Measurements from ENCODE around the gene FZD4.
"Not testable (repeated sequence)": the region's sequence is repeated elsewhere in the genome, so short reads cannot be mapped to it uniquely, and the experiment has no call there.

FZD4 gene

DNA sequence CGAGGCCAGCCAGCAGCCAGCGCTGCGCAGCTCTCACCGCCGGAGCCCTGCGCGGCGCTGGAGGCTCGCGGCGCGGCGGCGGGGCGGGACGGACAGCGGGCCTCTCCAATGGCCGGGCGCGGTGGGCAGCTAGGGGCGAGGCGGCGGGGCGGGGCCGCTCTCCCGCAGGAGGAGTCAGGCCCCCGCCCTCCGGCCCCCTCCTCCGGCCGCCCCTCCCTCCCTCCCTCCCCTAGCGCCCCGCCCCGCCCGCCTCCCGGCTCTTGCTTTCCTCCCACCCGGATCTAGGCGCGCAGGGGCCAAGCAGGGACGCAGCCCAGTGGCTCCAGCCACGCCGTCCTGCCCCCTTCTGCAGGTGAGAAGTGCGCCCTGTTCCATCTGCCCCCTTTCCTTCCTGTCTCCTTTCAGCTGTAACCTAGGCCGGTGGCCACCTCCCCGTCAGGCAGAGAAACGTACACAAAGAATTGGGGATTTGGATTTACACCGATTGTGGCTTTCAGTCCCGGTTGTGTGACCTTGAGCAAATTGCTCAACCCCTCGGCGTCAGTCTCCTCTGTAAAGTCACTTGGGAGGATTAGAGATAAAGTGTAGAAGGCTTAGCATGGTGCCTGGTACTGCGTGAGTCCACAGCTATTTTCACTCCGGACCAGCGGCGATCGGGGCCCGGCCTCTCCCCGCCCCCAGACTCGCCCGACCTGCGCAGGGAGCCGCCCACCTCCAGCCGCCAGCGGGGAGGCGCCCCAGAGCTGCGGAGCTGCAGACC is at the start of gene FZD4:
Gene FZD4 (minus strand): TSS at position 35 of the 760 bp plus-strand sequence. CDS start 310 bp downstream, outside the sequence.
- 0 out of 2 replicates have a peak, but pooled peaks have one; percentile 46 for TF ChIP-seq CTCF (conservative IDR thresholded peaks at IDR 0.05)
- peak within 1 kb of the TSS; percentile 94 for H3K27ac ChIP-seq

- peak overlapping the region; percentile 99 for H3K27ac ChIP-seq
Measured at GRCh38 chr11:87004281-87004680, 49.1 kb upstream of the FZD4 start.

DNA sequence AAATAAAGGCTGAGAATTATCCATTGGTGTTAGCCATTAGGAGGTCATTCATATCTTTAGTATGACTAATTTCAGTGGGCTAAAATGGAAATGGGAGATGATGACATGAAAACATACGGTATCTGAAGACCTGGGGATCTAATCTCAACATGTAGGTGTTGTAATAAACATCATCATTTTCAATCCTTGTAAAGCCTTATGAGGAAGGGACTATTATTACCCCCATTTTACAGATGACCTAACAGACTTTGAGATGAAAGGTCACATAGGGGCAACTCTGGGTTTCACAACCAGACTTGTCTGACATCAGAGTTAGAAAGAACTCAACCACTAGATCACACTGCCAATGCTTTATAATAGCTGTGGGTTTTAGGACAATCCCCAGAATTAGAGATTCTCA is 47.7 kb upstream of the FZD4 start:
- peak overlapping the region; percentile 99; the same call in 1 of the 2 replicates for H3K27ac ChIP-seq
- TF ChIP-seq CTCF (conservative IDR thresholded peaks at IDR 0.05), result no peak

DNA sequence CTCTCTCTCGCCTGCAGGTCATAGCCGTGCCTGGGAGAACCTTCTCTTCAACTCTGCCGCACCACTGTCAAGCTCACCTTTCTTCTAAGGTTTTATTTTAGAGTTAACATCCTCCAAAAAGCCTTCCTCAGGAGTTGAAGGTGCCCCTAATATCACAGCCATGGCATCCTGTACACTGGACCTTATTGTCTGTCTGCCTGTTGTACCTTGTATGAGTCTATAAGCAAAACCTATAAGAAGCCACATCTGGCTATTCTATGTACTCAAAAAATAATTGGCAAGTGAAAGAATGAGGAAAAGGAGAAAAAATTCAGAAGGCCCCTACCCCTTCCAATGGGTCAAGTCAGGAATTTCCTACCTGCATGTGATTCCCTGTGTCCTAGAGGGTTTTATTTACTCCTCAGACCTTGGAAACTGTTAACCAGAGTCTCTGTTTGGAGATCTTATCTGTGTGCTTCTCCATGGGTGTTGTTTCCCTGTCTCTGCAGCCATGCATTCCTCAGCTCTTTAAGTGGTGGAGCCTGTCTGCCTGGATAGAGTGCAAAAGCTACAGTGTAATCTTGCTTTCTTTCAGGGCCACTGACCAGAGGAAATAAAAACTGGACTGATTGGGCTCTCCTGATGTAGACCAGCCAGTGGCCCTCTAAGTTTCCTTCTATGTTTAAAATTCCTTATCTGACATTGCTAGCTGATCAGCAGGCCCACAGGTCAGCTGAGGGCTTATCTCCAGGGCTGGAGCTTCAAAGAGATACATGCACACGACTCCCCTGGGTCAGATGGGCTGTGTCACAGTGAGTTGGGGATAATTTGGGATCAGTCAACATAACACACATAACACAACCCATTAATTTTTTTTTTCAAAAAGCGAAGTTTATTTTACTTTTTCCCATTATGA is 44.9 kb upstream of the FZD4 start:
- no peak for TF ChIP-seq CTCF (conservative IDR thresholded peaks at IDR 0.05)
- H3K27ac ChIP-seq, result peak overlapping the region; percentile 99

- no peak for TF ChIP-seq CTCF (conservative IDR thresholded peaks at IDR 0.05)
- peak overlapping the region; percentile 99 for H3K27ac ChIP-seq
Measured at GRCh38 chr11:86999388-86999787, 44.2 kb upstream of the FZD4 start.

DNA sequence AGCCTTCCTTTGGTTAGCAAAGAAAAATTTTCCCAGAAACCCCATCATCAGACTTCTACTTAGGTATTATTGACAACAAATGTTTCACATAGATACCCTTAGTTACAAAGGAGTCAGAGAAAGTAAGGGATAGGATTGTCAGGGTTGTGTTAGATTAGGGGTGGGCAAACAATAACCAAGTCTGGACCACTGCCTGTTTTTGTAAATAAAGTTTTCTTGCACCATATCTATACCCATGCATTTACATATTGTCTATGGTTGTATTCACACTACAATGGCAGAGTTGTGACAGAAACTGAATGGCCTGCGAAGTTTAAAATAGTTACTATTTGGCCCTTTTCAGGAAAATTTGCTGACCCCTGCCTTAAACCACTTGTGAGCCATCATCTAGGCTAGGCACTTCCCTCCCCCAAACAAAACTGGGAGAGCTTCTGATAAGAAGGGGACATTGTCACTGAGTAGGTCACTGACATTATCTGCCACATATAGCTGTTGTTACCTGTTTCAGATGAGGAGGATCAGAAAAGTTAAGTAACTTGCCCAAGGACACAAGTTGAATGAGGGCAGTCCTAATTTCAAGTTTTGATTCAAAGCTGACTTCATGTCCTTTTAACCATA is 41.9 kb upstream of the FZD4 start:
- peak overlapping the region; percentile 99 for H3K27ac ChIP-seq
- TF ChIP-seq CTCF (conservative IDR thresholded peaks at IDR 0.05), result no peak

DNA sequence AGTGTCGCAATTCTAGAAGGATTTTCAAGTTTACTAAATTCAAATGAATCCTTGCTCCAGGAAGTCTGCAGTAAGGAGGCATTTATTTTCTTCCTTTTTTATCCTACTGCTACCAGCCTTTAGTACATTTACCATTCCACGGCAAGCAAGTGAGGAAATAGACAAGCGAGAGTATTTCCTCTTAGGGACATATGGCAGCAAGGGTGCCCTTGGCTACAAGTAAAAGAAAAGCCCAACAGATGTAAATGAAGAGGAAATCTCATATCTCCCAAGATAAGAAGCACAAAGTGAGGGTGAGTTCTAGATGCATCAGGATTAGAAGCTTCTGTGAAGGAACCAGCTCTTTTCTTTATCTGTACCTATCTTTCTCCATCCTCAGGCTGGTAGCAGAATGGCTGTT is 37.8 kb upstream of the FZD4 start:
- TF ChIP-seq CTCF (conservative IDR thresholded peaks at IDR 0.05), result no peak
- no peak overlapping the region for H3K27ac ChIP-seq

DNA sequence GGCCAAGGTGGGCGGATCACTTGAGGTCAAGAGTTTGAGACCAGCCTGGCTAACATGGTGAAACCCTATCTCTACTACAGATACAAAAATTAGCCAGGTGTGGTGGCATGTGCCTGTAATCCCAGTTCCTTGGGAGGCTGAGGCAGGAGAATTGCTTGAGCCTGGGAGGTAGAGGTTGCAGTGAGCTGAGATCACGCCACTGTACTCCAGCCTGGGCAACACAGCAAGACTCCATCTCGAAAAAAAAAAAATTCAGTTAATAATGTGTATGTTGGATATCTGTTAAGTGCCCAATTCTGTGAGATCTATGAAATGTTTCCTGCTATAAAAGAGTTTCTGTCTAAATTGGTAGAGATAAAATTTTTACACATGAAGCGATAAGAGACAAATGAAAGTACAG is 37.1 kb upstream of the FZD4 start:
- H3K27ac ChIP-seq, result not testable (repeated sequence)
